NCI-H748 (cell line): ENCODE measurements around the gene AGRN.

Source experiments
- DNase-seq: peaks from one replicate; lab custom pipeline; 2025; ENCODE audit not compliant: unreplicated experiment; lab: John Stamatoyannopoulos, UW

AGRN gene

DNA sequence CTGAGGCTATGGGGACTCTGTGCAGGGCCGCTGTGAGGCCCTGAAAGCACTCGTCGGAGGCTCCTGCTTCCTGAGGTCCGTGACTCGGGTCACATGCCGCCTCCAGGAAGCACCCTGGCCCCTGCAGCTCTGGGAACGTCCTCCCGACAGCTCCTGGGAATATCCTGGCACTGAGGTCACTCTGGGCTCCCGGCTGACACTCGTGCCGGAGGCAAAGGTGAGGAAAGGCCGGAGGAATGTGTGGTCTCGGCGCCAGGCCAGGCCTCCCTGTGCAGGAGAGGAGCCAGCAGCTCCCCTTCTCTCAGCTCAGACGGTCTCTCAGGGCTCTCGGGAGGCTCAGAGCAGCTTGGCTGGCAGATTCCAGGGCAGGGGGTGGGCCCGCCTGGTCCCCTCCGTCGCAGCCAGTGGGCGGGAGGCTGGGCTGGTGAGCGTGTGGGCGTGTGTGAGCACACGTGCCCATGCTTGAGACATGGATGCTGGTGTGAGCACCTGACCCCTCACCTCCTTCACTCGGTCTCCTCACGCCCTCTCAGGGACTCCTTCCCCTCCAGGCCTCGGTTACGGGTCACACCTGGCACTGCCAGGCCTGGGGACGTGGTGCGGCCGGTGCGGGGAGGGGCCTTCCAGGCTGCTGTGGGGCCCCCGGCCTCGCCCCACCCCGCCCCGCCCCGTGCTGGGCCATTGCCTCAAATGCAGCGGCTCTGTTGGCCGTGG lies 59.6 kb downstream of the AGRN start:
- DNase-seq = peak; percentile 58

- DNase-seq = peak; percentile 52
These were observed 60.3 kb downstream of the AGRN start for GRCh38 chr1:1080122-1080757.

- no peak for DNase-seq
These were observed 61.0 kb downstream of the AGRN start for GRCh38 chr1:1080951-1081310.

DNA sequence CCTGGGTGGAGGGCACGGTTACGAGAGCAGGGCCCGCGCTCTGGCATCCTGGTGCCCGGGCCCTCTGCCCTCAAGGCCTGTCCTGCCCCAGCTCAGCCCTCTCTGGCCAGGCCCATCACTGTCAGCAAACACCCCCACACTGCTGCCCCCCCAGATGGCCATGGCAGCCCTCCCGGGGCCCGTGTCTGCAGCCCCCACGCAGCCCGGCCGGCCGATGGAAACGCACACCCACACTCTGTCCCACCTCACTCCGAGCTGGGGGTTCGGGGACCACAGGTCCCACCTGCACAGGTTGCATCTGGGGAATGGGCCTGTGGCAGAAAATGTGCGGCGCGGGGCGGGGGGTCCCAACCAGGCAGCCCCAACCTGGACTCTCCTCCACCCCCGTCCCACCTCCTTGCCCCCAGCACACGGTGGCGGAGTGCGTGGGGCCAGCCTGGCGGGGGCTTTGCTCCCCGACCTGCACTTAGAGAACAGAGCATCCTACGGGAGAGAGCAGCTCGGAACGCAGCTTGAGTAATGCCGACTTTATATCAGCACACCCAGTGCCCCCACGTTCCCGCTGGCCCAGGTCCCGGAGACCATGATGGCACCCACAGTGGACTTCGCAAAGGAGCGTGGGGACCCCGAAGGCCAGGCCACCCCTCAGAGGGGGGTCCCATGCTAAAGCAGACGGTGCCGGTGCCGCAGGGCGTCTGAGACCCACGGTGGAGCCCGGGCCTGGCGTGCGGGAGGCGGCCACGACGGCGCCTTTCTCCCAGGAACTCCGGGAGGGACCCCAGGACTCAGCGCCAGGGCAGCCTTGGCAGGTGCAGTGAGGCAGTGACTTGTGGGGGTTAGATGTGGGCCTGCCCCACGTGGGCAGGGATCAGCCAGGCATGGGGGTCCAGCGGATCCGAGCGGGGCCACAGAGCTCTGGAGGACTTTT lies 61.7 kb downstream of the AGRN start:
- no peak for DNase-seq

- no peak for DNase-seq
These were observed 62.4 kb downstream of the AGRN start for GRCh38 chr1:1082239-1082775.

DNA sequence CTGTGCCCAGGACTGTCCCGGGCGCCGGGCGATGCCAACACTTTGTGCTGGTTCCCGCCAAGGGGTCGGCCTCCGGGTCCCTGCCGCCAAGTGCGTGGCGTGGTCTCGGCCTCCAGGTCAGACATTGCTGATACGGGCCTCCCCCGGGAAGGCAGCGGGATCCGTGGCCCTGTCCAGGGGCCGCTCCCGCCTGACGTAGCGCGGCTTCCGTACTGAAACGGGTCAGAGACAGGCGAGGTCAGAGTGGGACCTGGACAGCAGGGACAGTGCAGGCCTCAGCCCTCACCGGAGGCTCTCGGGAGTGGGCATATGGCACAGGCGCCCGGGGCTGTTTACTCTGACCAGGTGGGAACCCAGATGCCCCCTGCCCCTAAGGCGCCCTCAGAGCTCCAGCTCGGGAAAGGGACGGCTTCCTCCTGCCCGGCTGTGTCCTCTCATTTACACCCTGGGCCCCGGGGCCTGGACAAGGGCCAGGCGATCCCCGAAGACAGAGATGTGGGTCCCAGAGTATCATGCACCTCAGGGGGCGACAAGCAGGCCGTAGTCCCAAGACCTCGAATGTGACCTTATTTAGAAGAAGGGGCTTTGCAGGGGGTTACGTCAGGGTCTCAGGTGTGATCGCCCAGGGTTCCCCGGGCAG lies 63.0 kb downstream of the AGRN start:
- DNase-seq = no peak

DNA sequence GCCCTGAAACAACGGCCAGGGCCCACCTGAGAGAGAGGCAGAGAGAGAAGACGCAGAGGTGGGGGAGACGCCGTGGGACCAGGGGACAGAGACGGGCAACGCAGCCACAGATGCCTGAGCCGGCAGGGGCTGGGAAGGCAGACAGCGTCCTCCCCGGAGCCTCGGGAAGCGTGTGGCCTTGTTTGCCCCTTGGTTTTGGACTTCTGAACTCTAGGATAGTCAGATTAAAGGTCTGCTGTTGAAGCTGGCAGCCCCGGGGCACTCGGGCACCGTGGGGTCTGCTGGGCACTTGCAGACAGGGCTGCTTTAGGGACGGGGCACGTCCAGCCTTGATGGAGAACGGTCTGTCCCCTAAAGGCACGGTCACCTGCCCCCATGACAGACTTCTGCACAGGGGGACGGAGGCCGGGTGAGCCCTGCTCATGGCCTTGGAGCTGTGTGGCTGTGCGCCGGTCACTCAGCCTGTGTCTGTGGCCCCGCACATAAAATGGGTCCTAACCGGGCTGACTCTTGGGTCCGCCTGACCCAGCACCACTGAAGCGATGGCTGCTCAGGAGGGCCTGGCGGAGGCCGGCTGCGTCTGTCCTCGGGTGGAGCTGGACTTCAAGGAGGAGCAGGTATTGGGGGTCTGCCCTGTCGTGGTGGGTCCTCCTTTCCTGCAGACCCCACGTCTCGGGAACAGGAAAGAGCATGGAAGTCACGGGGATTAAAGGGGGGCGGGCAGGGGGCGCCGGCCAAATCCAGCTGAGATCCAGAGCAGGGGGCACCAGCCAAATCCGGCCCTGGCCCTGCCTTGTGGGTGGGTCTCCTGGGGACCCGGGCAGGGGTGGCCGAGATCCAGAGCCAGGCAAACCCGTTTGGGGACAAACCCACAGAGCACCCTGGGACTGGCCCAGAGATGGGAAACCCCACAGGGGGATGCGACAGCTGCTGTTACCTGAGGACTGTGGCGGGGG lies 63.8 kb downstream of the AGRN start:
- DNase-seq = no peak

DNA sequence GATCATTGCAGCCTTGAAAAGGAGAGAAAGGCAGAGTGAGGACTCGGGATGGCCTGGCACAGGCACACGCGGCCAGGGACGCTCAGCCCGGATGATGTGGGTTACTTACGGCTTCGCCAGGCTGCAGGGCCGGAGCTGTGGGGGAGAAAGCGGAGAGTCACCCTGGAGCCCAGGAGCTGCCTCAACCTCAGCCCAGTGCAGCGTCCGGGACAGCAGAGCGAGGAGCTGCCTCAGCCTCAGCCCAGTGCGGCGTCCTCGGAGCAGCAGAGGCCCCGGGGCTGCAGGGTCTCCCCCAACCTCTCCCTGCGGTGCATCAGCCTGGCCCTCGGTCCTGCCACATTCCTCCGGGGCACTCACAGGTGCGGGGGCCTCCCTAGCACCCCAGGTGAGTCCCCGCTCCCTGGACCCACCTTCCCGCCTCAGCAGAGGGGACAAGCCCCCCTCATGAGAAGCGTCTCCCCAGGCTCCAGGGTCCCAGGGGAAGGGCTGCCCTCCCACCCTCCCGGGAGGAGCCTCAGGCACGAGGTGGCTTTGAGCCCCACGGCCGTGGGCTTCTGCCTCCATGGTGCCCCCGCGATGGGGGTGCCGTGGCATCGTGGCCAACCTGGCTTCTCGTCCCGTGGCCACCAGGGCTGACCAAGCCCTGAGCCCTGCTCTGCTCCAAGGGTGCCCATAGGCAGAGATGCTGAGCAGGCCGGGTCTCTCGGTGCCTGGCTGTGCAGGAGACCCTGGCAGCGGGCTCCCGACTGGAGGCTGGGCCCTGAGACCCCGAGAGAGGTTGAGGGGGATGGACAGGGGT lies 64.7 kb downstream of the AGRN start:
- DNase-seq = no peak

- DNase-seq = no peak
These were observed 65.4 kb downstream of the AGRN start for GRCh38 chr1:1085171-1085841.

GRCh38 chr1:1085911-1086841 lies 66.3 kb downstream of the AGRN start:
- DNase-seq = no peak

- no peak for DNase-seq
These were observed 67.0 kb downstream of the AGRN start for GRCh38 chr1:1086911-1087341.

GRCh38 chr1:1087351-1088028 lies 67.6 kb downstream of the AGRN start:
- DNase-seq = no peak

DNA sequence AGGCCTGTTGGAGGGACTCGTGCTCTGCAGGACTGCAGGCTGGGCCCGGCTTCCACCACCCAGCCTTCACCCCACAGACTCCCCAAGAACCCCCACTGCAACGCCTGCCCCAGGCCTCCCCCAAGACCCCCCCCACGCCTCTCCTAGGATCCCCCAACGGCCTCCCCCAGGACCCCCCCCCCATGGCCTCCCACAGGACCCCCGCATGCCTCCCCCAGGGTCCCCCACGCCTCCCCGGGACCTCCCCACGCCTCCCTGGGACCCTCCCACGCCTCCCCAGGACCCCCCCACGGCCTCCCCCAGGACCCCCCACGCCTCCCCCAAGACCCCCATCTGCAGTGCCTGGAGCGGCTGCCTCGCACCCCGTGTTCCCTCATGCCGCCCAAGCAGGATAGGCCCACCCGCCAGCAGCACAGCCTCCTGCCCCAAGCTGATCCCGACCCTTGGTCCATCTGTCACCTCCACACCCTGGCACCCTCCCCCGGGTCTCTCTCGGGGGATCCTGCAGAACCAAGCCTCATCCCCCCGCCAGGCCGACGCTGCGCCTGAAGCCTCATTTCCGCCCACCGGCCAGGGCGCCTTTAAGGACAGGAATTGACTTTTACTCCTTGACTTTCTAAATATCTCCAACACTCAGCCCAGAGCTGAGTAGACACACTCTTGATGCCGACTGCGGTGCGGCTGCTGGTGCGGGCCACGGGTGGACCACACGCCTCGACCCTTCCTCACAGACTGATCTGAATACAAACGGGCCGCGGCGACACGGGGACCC lies 68.3 kb downstream of the AGRN start:
- no peak for DNase-seq

- DNase-seq = no peak
These were observed 69.1 kb downstream of the AGRN start for GRCh38 chr1:1088801-1089680.

- DNase-seq = no peak
These were observed 70.0 kb downstream of the AGRN start for GRCh38 chr1:1089731-1090423.
